EH (cell line): ENCODE measurements around the gene DCAF16.

Experiments
- DNase-seq: peaks from one replicate; pipeline ENCODE4 v3.0.0-alpha.2; 2015; ENCODE audit warnings: low read depth

The DCAF16 gene

GRCh38 chr4:17781300-17782287 lies 29.0 kb downstream of the DCAF16 start, which contains the start of gene FAM184B:
Gene FAM184B, minus strand, starts transcription at chr4:17781621. Its CDS starts 322 bp downstream, at chr4:17781299.
- peak; percentile 13 for DNase-seq

GRCh38 chr4:17780501-17781299 lies 29.9 kb downstream of the DCAF16 start:
- DNase-seq = peak; percentile 55

- DNase-seq = no peak
Observed at GRCh38 chr4:17778431-17778830, 32.1 kb downstream of the DCAF16 start.

- DNase-seq = no peak
Observed at GRCh38 chr4:17773135-17773698, 37.3 kb downstream of the DCAF16 start.

GRCh38 chr4:17771284-17771908 lies 39.2 kb downstream of the DCAF16 start:
- no peak for DNase-seq

- DNase-seq = no peak
Observed at GRCh38 chr4:17770845-17771244, 39.7 kb downstream of the DCAF16 start.

- DNase-seq = no peak
Observed at GRCh38 chr4:17769406-17770174, 41.0 kb downstream of the DCAF16 start.

GRCh38 chr4:17766826-17767458 lies 43.6 kb downstream of the DCAF16 start:
- DNase-seq = no peak

- DNase-seq = no peak
Observed at GRCh38 chr4:17765514-17766286, 44.9 kb downstream of the DCAF16 start.

GRCh38 chr4:17763931-17764330 lies 46.6 kb downstream of the DCAF16 start:
- DNase-seq = no peak

GRCh38 chr4:17763416-17763815 lies 47.1 kb downstream of the DCAF16 start:
- DNase-seq = no peak

- DNase-seq = peak; percentile 40
Observed at GRCh38 chr4:17762726-17763125, 47.8 kb downstream of the DCAF16 start.

- DNase-seq = no peak
Observed at GRCh38 chr4:17761062-17761461, 49.5 kb downstream of the DCAF16 start.

GRCh38 chr4:17760626-17761025 lies 49.9 kb downstream of the DCAF16 start:
- DNase-seq = no peak

- DNase-seq = no peak
Observed at GRCh38 chr4:17758485-17758884, 52.1 kb downstream of the DCAF16 start.

- no peak for DNase-seq
Observed at GRCh38 chr4:17757621-17758020, 52.9 kb downstream of the DCAF16 start.

GRCh38 chr4:17753646-17754045 lies 56.9 kb downstream of the DCAF16 start:
- DNase-seq = no peak
